ENCODE results near the gene FLCN.
A peak's percentile ranks its signal among the peaks of the same experiment; 100 is the strongest.

FLCN gene

GRCh38 chr17:17207998-17208397 is 29.0 kb downstream of the FLCN start:
- H3K4me2 ChIP-seq (ENCODE audit: low read depth, low read length): no peak overlapping the region
- no peaks in the 10 kb centered on the region for H3K36me3 ChIP-seq (replicated peaks; ENCODE audit: insufficient read depth, low read length)
- H3K9me2 ChIP-seq (replicated peaks; ENCODE audit: insufficient read depth, low read length): no peaks in the 10 kb centered on the region
- H3K27ac ChIP-seq (ENCODE audit: low read length): no peak overlapping the region
- no peaks in the 10 kb centered on the region for H3K9me3 ChIP-seq (replicated peaks; ENCODE audit: insufficient read depth, low read length)
- H3K79me2 ChIP-seq (ENCODE audit: low read length): peaks cover 22% of the 10 kb centered on the region
- peaks cover 8% of the 10 kb centered on the region; the same call in 1 of the 2 replicates for H3K4me1 ChIP-seq (ENCODE audit: low read length)
- TF ChIP-seq EZH2phosphoT487 (IDR thresholded peaks at IDR 0.05; ENCODE audit: low read length) (no peak), CTCF (IDR thresholded peaks at IDR 0.05; ENCODE audit: low read length) (no peak), EZH2 (optimal IDR thresholded peaks at IDR 0.05; ENCODE audit: low read depth, low read length) (no peak)
- H3K27me3 ChIP-seq (replicated peaks; ENCODE audit: insufficient read depth, low read length): no peaks in the 10 kb centered on the region
- H3F3A ChIP-seq (ENCODE audit: insufficient read depth, low read length): peaks cover 31% of the 10 kb centered on the region
- no peak for DNase-seq
- no peaks in the 10 kb centered on the region for H4K20me1 ChIP-seq (ENCODE audit: insufficient read depth, low read length)
- H3K9ac ChIP-seq (ENCODE audit: low read length): no peak overlapping the region
- no peak overlapping the region for H2AFZ ChIP-seq (ENCODE audit: low read length)
- H3K4me3 ChIP-seq (ENCODE audit: low read length): no peak overlapping the region

GRCh38 chr17:17206913-17207335 is 30.0 kb downstream of the FLCN start:
- DNase-seq: no peak
- H3K27me3 ChIP-seq (replicated peaks; ENCODE audit: insufficient read depth, low read length): no peaks in the 10 kb centered on the region
- H3K79me2 ChIP-seq (ENCODE audit: low read length): peaks cover 32% of the 10 kb centered on the region
- H4K20me1 ChIP-seq (ENCODE audit: insufficient read depth, low read length): no peaks in the 10 kb centered on the region
- no peaks in the 10 kb centered on the region for H3K9me2 ChIP-seq (replicated peaks; ENCODE audit: insufficient read depth, low read length)
- TF ChIP-seq EZH2 (optimal IDR thresholded peaks at IDR 0.05; ENCODE audit: low read depth, low read length) (no peak), EZH2phosphoT487 (IDR thresholded peaks at IDR 0.05; ENCODE audit: low read length) (no peak), CTCF (IDR thresholded peaks at IDR 0.05; ENCODE audit: low read length) (no peak)
- no peak overlapping the region for H3K4me3 ChIP-seq (ENCODE audit: low read length)
- peak overlapping the region; percentile 85 for H2AFZ ChIP-seq (ENCODE audit: low read length)
- H3K36me3 ChIP-seq (replicated peaks; ENCODE audit: insufficient read depth, low read length): no peaks in the 10 kb centered on the region
- H3K4me1 ChIP-seq (ENCODE audit: low read length): peaks cover 8% of the 10 kb centered on the region; the same call in 1 of the 2 replicates
- peaks cover 31% of the 10 kb centered on the region for H3F3A ChIP-seq (ENCODE audit: insufficient read depth, low read length)
- H3K4me2 ChIP-seq (ENCODE audit: low read depth, low read length): peak overlapping the region; percentile 97; the same call in 1 of the 2 replicates
- no peak overlapping the region for H3K9ac ChIP-seq (ENCODE audit: low read length)
- no peaks in the 10 kb centered on the region for H3K9me3 ChIP-seq (replicated peaks; ENCODE audit: insufficient read depth, low read length)
- no peak overlapping the region for H3K27ac ChIP-seq (ENCODE audit: low read length)

- H3K27ac ChIP-seq (ENCODE audit: low read length): peak within 1 kb of the TSS; percentile 38; the same call in 1 of the 2 replicates
- peak within 1 kb of the TSS; percentile 85 for H2AFZ ChIP-seq (ENCODE audit: low read length)
- peak within 1 kb of the TSS; percentile 91 for H3K9ac ChIP-seq (ENCODE audit: low read length)
- peak; percentile 92 for DNase-seq
- H4K20me1 ChIP-seq (ENCODE audit: insufficient read depth, low read length): no peaks in the 10 kb centered on the region
- peaks cover 34% of the 10 kb centered on the region for H3K79me2 ChIP-seq (ENCODE audit: low read length)
- H3K9me2 ChIP-seq (replicated peaks; ENCODE audit: insufficient read depth, low read length): no peaks in the 10 kb centered on the region
- peaks cover 31% of the 10 kb centered on the region for H3F3A ChIP-seq (ENCODE audit: insufficient read depth, low read length)
- H3K4me3 ChIP-seq (ENCODE audit: low read length): peak within 1 kb of the TSS; percentile 88
- H3K9me3 ChIP-seq (replicated peaks; ENCODE audit: insufficient read depth, low read length): no peaks in the 10 kb centered on the region
- peak within 1 kb of the TSS; percentile 97 for H3K4me2 ChIP-seq (ENCODE audit: low read depth, low read length)
- no peaks in the 10 kb centered on the region for H3K27me3 ChIP-seq (replicated peaks; ENCODE audit: insufficient read depth, low read length)
- no peaks in the 10 kb centered on the region for H3K36me3 ChIP-seq (replicated peaks; ENCODE audit: insufficient read depth, low read length)
- TF ChIP-seq CTCF (IDR thresholded peaks at IDR 0.05; ENCODE audit: low read length): no peak
- no peak for TF ChIP-seq EZH2phosphoT487 (IDR thresholded peaks at IDR 0.05; ENCODE audit: low read length)
- TF ChIP-seq EZH2 (optimal IDR thresholded peaks at IDR 0.05; ENCODE audit: low read depth, low read length): no peak
- peaks cover 8% of the 10 kb centered on the region; the same call in 1 of the 2 replicates for H3K4me1 ChIP-seq (ENCODE audit: low read length)
Measured at GRCh38 chr17:17206124-17206912, 30.6 kb downstream of the FLCN start, which contains the start of gene PLD6. PLD6 (minus strand) TSS chr17:17206333; CDS start chr17:17206286, 47 bp downstream.

All from MM.1S (cell line).